ENCODE results near the gene CD247.

The CD247 gene

DNA sequence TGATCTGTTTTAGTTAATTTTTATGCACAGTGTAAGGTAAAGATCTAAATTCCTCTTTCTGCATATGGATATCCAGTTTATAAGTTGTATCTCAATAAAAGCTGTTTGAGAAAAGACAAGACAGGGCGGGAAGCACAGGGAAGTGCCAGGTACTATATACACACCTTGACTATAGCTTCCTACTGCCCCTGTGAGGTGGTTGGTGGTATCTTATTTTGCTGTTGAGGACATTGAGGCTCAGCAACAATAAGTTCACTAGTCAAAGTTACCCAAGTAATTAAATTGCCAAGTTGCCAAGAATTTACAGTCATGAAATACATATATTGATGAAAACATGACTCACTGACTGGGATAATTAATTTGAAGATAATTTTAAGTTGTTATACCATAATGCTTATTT, 109.1 kb downstream of the CD247 start:
- ChIA-PET CTCF (interaction anchor here (0.5 to 1.6 kb wide), 6 partner anchors 11 to 617 kb away, joined by 3 to 6 read pairs (median 3); no protein-coding TSS in a partner anchor), POLR2A (no interaction called here)

DNA sequence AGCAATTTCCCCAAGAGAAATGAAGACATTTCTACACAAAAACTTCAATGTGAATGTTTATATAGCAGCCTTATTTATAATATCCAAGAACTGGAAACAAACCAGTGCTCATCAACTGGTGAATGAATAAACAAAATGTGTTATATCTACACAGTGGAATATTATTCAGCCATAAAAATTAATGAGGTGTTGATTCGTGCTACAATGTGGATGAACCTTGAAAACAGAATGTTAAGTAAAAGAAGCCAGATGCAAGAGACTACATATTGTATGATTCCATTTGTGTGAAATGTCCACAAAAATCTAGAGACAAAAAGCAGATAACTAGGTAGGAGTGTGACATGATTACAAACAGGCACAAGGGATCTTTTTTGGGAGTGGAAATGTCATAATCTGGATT, 110.0 kb downstream of the CD247 start:
- CTCF ChIA-PET, result interaction anchor here (0.6 to 0.7 kb wide), 3 partner anchors 47 to 205 kb away, joined by 3 read pairs; no protein-coding TSS in a partner anchor
- Histone ChIP-seq H3K36me3 (ENCODE audit: control insufficient read depth in 2 of 2, insufficient read depth in 1 of 2, low read length in 2 of 2) (peaks cover 0 to 20% of the 10 kb centered on the region in 2 experiments), H3K4me3 (ENCODE audit: low read depth, low read length) (no peak overlapping the region), H3K9me3 (ENCODE audit: control insufficient read depth, insufficient read depth, low read depth, low read length) (no peaks in the 10 kb centered on the region), H3K4me1 (ENCODE audit: control insufficient read depth, insufficient read depth, low read length) (no peaks in the 10 kb centered on the region), H3K27ac (ENCODE audit: extremely low read depth, low read depth, low read length) (no peak overlapping the region)
- TF ChIP-seq ZNF146 (tag by site-specific recombination; IDR thresholded peaks at IDR 0.05), result peak; percentile 53; the same call in 1 of the 2 replicates
- TF ChIP-seq, protein P1, sequence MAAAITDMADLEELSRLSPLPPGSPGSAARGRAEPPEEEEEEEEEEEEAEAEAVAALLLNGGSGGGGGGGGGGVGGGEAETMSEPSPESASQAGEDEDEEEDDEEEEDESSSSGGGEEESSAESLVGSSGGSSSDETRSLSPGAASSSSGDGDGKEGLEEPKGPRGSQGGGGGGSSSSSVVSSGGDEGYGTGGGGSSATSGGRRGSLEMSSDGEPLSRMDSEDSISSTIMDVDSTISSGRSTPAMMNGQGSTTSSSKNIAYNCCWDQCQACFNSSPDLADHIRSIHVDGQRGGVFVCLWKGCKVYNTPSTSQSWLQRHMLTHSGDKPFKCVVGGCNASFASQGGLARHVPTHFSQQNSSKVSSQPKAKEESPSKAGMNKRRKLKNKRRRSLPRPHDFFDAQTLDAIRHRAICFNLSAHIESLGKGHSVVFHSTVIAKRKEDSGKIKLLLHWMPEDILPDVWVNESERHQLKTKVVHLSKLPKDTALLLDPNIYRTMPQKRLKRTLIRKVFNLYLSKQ (tag by site-specific recombination; IDR thresholded peaks at IDR 0.05; ENCODE audit: borderline replicate concordance), result no peak
- POLR2A ChIA-PET, result no interaction called here

More for the DNA sequence above, 109.1 kb downstream of the CD247 start:
- TF ChIP-seq ZBTB17 (tag by site-specific recombination; IDR thresholded peaks at IDR 0.05), result no peak
- no peak for TF ChIP-seq ZNF202 (tag by site-specific recombination; IDR thresholded peaks at IDR 0.05; ENCODE audit: borderline replicate concordance)
- no peak for TF ChIP-seq HOXD13 (CRISPR knock-in tag; IDR thresholded peaks at IDR 0.05; ENCODE audit: borderline replicate concordance)
- TF ChIP-seq TRIM28 (IDR thresholded peaks at IDR 0.05; ENCODE audit: borderline replicate concordance, low read length), result no peak
- no peak for TF ChIP-seq MEIS1 (CRISPR knock-in tag; IDR thresholded peaks at IDR 0.05; ENCODE audit: borderline replicate concordance)
- TF ChIP-seq, protein P2, sequence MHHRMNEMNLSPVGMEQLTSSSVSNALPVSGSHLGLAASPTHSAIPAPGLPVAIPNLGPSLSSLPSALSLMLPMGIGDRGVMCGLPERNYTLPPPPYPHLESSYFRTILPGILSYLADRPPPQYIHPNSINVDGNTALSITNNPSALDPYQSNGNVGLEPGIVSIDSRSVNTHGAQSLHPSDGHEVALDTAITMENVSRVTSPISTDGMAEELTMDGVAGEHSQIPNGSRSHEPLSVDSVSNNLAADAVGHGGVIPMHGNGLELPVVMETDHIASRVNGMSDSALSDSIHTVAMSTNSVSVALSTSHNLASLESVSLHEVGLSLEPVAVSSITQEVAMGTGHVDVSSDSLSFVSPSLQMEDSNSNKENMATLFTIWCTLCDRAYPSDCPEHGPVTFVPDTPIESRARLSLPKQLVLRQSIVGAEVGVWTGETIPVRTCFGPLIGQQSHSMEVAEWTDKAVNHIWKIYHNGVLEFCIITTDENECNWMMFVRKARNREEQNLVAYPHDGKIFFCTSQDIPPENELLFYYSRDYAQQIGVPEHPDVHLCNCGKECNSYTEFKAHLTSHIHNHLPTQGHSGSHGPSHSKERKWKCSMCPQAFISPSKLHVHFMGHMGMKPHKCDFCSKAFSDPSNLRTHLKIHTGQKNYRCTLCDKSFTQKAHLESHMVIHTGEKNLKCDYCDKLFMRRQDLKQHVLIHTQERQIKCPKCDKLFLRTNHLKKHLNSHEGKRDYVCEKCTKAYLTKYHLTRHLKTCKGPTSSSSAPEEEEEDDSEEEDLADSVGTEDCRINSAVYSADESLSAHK (tag by site-specific recombination; IDR thresholded peaks at IDR 0.05), result no peak
- no peak for TF ChIP-seq ZNF24 (tag by site-specific recombination; IDR thresholded peaks at IDR 0.05)
- no peak for TF ChIP-seq ZNF155 (tag by site-specific recombination; IDR thresholded peaks at IDR 0.05)
- no peak for TF ChIP-seq ZNF248 (tag by site-specific recombination; IDR thresholded peaks at IDR 0.05)
- no peak for TF ChIP-seq PRDM1 (tag by site-specific recombination; IDR thresholded peaks at IDR 0.05)
- 0 out of 2 replicates have a peak, but pooled peaks have one; percentile 16 for TF ChIP-seq ZNF654 (tag by site-specific recombination; IDR thresholded peaks at IDR 0.05; ENCODE audit: low read depth)
- no peak for TF ChIP-seq ZNF626 (tag by site-specific recombination; IDR thresholded peaks at IDR 0.05)
- TF ChIP-seq ZNF664 (tag by site-specific recombination; IDR thresholded peaks at IDR 0.05), result 0 out of 2 replicates have a peak, but pooled peaks have one; percentile 34
- no peak for TF ChIP-seq ZNF211 (tag by site-specific recombination; IDR thresholded peaks at IDR 0.05; ENCODE audit: low read depth)
- Histone ChIP-seq H3K27ac (ENCODE audit: extremely low read depth, low read depth, low read length) (no peak overlapping the region), H3K4me1 (ENCODE audit: control insufficient read depth, insufficient read depth, low read length) (no peaks in the 10 kb centered on the region), H3K4me3 (ENCODE audit: low read depth, low read length) (no peak overlapping the region), H3K9me3 (ENCODE audit: control insufficient read depth, insufficient read depth, low read depth, low read length) (no peaks in the 10 kb centered on the region), H3K36me3 (ENCODE audit: control insufficient read depth in 2 of 2, insufficient read depth in 1 of 2, low read length in 2 of 2) (peaks cover 0 to 26% of the 10 kb centered on the region in 2 experiments)

DNA sequence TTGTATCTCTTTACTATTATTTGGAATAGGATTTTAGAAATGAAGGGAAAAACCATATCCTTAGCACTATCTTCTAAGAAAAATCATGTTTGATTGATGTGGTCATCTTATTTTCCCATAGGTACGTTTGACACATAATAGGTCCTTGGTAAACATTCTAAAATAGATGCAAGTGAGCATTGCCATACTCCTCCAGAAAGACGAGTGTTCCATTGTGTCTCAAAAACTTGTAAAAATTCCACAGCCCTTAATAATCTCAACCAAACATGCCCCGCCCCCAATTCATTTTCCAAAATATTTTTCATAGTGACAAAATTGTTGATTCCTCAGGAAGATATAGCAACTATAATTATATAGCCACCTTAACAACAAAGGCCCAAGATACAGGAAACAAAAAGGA, 113.4 kb downstream of the CD247 start:
- Histone ChIP-seq H3K27ac (ENCODE audit: extremely low read depth, low read depth, low read length) (no peak overlapping the region), H3K4me1 (ENCODE audit: control insufficient read depth, insufficient read depth, low read length) (no peaks in the 10 kb centered on the region), H3K9me3 (ENCODE audit: control insufficient read depth, insufficient read depth, low read depth, low read length) (no peaks in the 10 kb centered on the region), H3K4me3 (ENCODE audit: low read depth, low read length) (no peak overlapping the region), H3K36me3 (ENCODE audit: control insufficient read depth in 2 of 2, insufficient read depth in 1 of 2, low read length in 2 of 2) (peaks cover 0 to 12% of the 10 kb centered on the region in 2 experiments; a peak in 1 of 3 replicates)
- ChIA-PET CTCF (interaction anchor here (0.7 kb wide), 1 partner anchor 153 kb away, joined by 3 read pairs; no protein-coding TSS in a partner anchor), POLR2A (no interaction called here)
- no peak for TF ChIP-seq MYNN (tag by site-specific recombination; IDR thresholded peaks at IDR 0.05; ENCODE audit: borderline replicate concordance)
- TF ChIP-seq, protein P3, sequence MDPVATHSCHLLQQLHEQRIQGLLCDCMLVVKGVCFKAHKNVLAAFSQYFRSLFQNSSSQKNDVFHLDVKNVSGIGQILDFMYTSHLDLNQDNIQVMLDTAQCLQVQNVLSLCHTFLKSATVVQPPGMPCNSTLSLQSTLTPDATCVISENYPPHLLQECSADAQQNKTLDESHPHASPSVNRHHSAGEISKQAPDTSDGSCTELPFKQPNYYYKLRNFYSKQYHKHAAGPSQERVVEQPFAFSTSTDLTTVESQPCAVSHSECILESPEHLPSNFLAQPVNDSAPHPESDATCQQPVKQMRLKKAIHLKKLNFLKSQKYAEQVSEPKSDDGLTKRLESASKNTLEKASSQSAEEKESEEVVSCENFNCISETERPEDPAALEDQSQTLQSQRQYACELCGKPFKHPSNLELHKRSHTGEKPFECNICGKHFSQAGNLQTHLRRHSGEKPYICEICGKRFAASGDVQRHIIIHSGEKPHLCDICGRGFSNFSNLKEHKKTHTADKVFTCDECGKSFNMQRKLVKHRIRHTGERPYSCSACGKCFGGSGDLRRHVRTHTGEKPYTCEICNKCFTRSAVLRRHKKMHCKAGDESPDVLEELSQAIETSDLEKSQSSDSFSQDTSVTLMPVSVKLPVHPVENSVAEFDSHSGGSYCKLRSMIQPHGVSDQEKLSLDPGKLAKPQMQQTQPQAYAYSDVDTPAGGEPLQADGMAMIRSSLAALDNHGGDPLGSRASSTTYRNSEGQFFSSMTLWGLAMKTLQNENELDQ (tag by site-specific recombination; IDR thresholded peaks at IDR 0.05; ENCODE audit: low read depth), result no peak
- TF ChIP-seq ZXDB (tag by site-specific recombination; IDR thresholded peaks at IDR 0.05), result no peak
- TF ChIP-seq ZNF433 (tag by site-specific recombination; IDR thresholded peaks at IDR 0.05; ENCODE audit: low read depth), result no peak
- TF ChIP-seq, protein P4, sequence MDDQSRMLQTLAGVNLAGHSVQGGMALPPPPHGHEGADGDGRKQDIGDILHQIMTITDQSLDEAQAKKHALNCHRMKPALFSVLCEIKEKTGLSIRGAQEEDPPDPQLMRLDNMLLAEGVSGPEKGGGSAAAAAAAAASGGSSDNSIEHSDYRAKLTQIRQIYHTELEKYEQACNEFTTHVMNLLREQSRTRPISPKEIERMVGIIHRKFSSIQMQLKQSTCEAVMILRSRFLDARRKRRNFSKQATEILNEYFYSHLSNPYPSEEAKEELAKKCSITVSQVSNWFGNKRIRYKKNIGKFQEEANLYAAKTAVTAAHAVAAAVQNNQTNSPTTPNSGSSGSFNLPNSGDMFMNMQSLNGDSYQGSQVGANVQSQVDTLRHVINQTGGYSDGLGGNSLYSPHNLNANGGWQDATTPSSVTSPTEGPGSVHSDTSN (CRISPR knock-in tag; IDR thresholded peaks at IDR 0.05), result no peak
- TF ChIP-seq ZNF16 (tag by site-specific recombination; IDR thresholded peaks at IDR 0.05; ENCODE audit: low read depth), result no peak
- no peak for TF ChIP-seq ZNF391 (tag by site-specific recombination; IDR thresholded peaks at IDR 0.05; ENCODE audit: borderline replicate concordance, low read depth)
- no peak for TF ChIP-seq ZNF768 (tag by site-specific recombination; IDR thresholded peaks at IDR 0.05)
- no peak for TF ChIP-seq ZIC2 (tag by site-specific recombination; IDR thresholded peaks at IDR 0.05)
- TF ChIP-seq ZNF529 (tag by site-specific recombination; IDR thresholded peaks at IDR 0.05; ENCODE audit: insufficient replicate concordance), result no peak
